ENCODE data around the gene TMEM225B.
"Not testable (repeated sequence)": the region's sequence is repeated elsewhere in the genome, so short reads cannot be mapped to it uniquely, and the experiment has no call there.

TMEM225B gene

GRCh38 chr7:99645590-99645989 lies 47.5 kb downstream of the TMEM225B start:
- FAIRE-seq, result no peak
- no peak for DNase-seq (ENCODE audit: insufficient read length, low spot score)
- TF ChIP-seq, protein P1, sequence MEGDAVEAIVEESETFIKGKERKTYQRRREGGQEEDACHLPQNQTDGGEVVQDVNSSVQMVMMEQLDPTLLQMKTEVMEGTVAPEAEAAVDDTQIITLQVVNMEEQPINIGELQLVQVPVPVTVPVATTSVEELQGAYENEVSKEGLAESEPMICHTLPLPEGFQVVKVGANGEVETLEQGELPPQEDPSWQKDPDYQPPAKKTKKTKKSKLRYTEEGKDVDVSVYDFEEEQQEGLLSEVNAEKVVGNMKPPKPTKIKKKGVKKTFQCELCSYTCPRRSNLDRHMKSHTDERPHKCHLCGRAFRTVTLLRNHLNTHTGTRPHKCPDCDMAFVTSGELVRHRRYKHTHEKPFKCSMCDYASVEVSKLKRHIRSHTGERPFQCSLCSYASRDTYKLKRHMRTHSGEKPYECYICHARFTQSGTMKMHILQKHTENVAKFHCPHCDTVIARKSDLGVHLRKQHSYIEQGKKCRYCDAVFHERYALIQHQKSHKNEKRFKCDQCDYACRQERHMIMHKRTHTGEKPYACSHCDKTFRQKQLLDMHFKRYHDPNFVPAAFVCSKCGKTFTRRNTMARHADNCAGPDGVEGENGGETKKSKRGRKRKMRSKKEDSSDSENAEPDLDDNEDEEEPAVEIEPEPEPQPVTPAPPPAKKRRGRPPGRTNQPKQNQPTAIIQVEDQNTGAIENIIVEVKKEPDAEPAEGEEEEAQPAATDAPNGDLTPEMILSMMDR (IDR thresholded peaks at IDR 0.05; ENCODE audit: insufficient read depth, missing control alignments), result no peak

DNA sequence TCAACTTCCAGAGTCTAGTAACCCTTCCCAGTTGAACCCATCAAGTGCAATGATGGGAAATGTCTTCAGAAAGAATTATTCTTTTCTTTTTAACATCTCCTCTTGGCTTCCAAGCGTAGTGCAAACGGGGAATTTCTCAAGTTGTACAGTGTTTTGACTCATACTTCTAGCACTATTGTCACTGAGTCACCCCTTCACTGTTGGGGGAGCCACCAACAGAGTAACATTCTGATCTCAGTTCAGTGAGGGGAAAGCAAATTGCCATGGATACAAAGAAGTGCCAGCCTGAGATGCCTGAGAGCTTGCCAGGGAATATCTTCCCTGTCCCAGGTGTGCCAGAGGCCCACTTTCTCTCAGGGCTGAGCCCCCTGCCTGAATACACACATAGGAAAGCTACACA lies 50.8 kb downstream of the TMEM225B start:
- DNase-seq (ENCODE audit: insufficient read length, low spot score), result no peak
- no peak for FAIRE-seq
- TF ChIP-seq, protein P1 (IDR thresholded peaks at IDR 0.05; ENCODE audit: insufficient read depth, missing control alignments), result no peak

DNA sequence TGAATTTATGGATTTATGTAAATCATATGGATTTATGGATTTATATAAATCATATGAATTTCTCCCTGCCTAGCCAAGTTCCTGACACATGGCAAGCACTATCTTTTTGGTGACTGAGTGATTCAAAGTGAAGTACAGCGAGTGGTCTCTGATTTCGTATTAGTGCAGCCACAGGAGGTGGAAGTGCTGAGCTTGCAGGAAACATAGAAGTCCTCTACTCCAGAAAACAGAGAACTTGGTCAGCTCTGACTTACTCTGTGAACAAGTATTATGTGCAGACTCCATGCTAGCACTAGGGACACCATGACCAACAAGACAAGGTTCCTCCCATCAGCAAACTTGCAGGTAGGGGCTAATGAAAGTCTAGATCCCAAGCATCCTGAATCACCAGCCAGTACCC lies 53.2 kb downstream of the TMEM225B start:
- DNase-seq (ENCODE audit: insufficient read length, low spot score), result no peak
- no peak for FAIRE-seq
- TF ChIP-seq, protein P1 (IDR thresholded peaks at IDR 0.05; ENCODE audit: insufficient read depth, missing control alignments), result no peak

DNA sequence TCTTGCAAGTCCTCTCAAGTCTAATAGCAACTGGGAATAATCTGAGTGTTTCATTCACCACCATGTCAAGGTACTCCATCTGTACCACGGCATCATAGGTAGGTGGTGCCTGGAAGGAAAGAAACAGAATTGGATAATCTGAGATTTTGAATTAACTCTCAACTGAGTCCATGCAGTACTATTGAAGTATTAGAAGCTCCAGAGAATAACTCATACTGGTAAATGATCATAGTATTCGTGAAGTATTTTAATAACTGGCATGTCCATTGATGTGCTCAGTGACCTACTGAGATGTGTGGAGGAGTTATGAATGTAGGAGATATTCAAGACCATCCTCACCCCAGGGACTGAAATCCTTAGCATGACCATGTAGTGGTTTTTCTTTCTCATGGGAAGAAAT lies 54.6 kb downstream of the TMEM225B start:
- FAIRE-seq (no peak), DNase-seq (ENCODE audit: insufficient read length, low spot score) (no peak)
- TF ChIP-seq, protein P1 (IDR thresholded peaks at IDR 0.05; ENCODE audit: insufficient read depth, missing control alignments), result no peak

DNA sequence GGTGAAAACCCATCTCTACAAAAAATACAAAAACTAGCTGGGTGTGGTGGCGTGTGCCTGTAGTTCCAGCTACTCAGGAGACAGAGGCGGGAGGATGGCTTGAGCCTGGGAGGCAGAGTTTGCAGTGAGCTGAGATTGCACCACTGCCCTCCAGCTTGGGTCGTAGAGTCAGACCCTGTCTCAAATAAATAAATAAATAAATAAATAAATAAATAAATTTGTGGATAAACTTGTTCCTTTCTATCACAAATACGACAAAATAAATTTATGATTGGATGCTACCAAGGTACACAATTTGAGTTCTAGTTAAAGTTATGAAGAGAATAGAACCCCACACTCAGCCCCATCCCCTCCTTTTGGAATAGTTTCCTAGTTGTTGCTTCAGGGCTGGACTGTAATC lies 55.2 kb downstream of the TMEM225B start:
- not testable (repeated sequence) for DNase-seq (ENCODE audit: insufficient read length, low spot score); FAIRE-seq

- DNase-seq (ENCODE audit: insufficient read length, low spot score) (no peak), FAIRE-seq (no peak)
These were observed 55.7 kb downstream of the TMEM225B start for GRCh38 chr7:99653754-99654153.

GRCh38 chr7:99654626-99655025 lies 56.6 kb downstream of the TMEM225B start:
- not testable (repeated sequence) for DNase-seq (ENCODE audit: insufficient read length, low spot score); FAIRE-seq

More at GRCh38 chr7:99653754-99654153, 55.7 kb downstream of the TMEM225B start:
- TF ChIP-seq, protein P1 (IDR thresholded peaks at IDR 0.05; ENCODE audit: insufficient read depth, missing control alignments), result no peak

DNA sequence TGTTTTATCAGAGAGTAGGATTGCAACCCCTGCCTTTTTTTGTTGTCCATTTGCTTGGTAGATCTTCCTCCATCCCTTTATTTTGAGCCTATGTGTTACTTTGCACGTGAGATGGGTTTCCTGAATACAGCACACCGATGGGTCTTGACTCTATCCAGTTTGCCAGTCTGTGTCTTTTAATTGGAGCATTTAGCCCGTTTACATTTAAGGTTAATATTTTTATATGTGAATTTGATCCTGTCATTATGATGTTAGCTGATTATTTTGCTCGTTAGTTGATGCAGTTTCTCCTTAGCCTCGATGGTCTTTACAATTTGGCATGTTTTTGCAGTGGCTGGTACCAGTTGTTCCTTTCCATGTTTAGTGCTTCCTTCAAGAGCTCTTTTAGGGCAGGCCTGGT lies 59.8 kb downstream of the TMEM225B start:
- not testable (repeated sequence) for DNase-seq (ENCODE audit: insufficient read length, low spot score); FAIRE-seq

Data from D721Med (cell line).